Testis (tissue), 2 donors: ENCODE results near the gene ZRANB3.

Experiments
- CTCF ChIP-seq, 3 experiments: fragments of 450-650 bp in 2 of 3; fragments of 200-600 bp in 1 of 3; sonication (generic) in 1 of 3; IDR thresholded peaks; one replicate each; pipeline ENCODE4 v1.5.1; 2016 to 2019; ENCODE audit warnings: antibody characterized with exemption in 3 of 3, mild to moderate bottlenecking in 2 of 3, moderate library complexity in 1 of 3
- POLR2A ChIP-seq: fragments of 450-650 bp; IDR thresholded peaks from one replicate; pipeline ENCODE4 v1.6.1; 2017; ENCODE audit warnings: antibody characterized with exemption, mild to moderate bottlenecking, moderate library complexity

- no peak for TF ChIP-seq CTCF (IDR thresholded peaks at IDR 0.05)
- TF ChIP-seq POLR2A, result no peak
These were observed 20.3 kb upstream of the ZRANB3 start for GRCh38 chr2:135551356-135551755.
